ENCODE measurements around the gene TTC7B. TPM values are rescaled to one million over a fixed set of nuclear protein-coding genes. Genes with fewer than 3 reads are reported as not detected.

TTC7B gene
- total RNA-seq, 2 experiments from 2014 or later: 5.6 to 7.8 TPM

GRCh38 chr14:90484291-90484690, 331.9 kb downstream of the TTC7B start:
- TF ChIP-seq CTCF (IDR thresholded peaks at IDR 0.05): no peak
- intact Hi-C loops (cut with micrococcal nuclease): no loop called here
- POLR2A ChIA-PET: no interaction called here
- CTCF ChIA-PET: interaction anchor here (1.3 kb wide), 1 partner anchor 10 kb away, joined by 4 read pairs; no protein-coding TSS in a partner anchor
- no peak for ATAC-seq
- Mint-ChIP-seq H3K4me1 (ENCODE audit: low read depth) (peaks cover 11% of the 10 kb centered on the region), H3K36me3 (ENCODE audit: low read depth) (no peaks in the 10 kb centered on the region), H3K27ac (no peak overlapping the region), H3K9me3 (peaks cover 2% of the 10 kb centered on the region), H3K4me3 (no peak overlapping the region), H3K27me3 (no peaks in the 10 kb centered on the region)
- no peak for DNase-seq

GRCh38 chr14:90483571-90483974, 332.7 kb downstream of the TTC7B start:
- Mint-ChIP-seq H3K9me3 (peaks cover 2% of the 10 kb centered on the region), H3K27ac (no peak overlapping the region), H3K4me1 (ENCODE audit: low read depth) (peaks cover 11% of the 10 kb centered on the region), H3K4me3 (no peak overlapping the region), H3K27me3 (no peaks in the 10 kb centered on the region), H3K36me3 (ENCODE audit: low read depth) (no peaks in the 10 kb centered on the region)
- TF ChIP-seq CTCF (IDR thresholded peaks at IDR 0.05): no peak
- ChIA-PET CTCF (interaction anchor here (1.3 kb wide), 1 partner anchor 10 kb away, joined by 4 read pairs; no protein-coding TSS in a partner anchor), POLR2A (interaction anchor here (0.8 kb wide), 1 partner anchor 153 kb away, joined by 3 read pairs; no protein-coding TSS in a partner anchor)
- intact Hi-C loops (cut with micrococcal nuclease): no loop called here
- DNase-seq (peak; percentile 46), ATAC-seq (peak; percentile 49)

GRCh38 chr14:90483117-90483516, 333.1 kb downstream of the TTC7B start:
- H3K4me3 Mint-ChIP-seq: no peak overlapping the region
- H3K4me1 Mint-ChIP-seq (ENCODE audit: low read depth): peaks cover 11% of the 10 kb centered on the region
- CTCF ChIA-PET: interaction anchor here (1.3 kb wide), 1 partner anchor 9 kb away, joined by 4 read pairs; no protein-coding TSS in a partner anchor
- no peaks in the 10 kb centered on the region for H3K36me3 Mint-ChIP-seq (ENCODE audit: low read depth)
- DNase-seq (no peak), ATAC-seq (no peak)
- TF ChIP-seq CTCF (IDR thresholded peaks at IDR 0.05): no peak
- POLR2A ChIA-PET: interaction anchor here (0.8 kb wide), 1 partner anchor 152 kb away, joined by 3 read pairs; no protein-coding TSS in a partner anchor
- no peaks in the 10 kb centered on the region for H3K27me3 Mint-ChIP-seq
- H3K27ac Mint-ChIP-seq: no peak overlapping the region
- intact Hi-C loops (cut with micrococcal nuclease): no loop called here
- H3K9me3 Mint-ChIP-seq: peaks cover 2% of the 10 kb centered on the region

GRCh38 chr14:90475298-90475697, 340.9 kb downstream of the TTC7B start:
- Mint-ChIP-seq H3K36me3 (ENCODE audit: low read depth) (peaks cover 8% of the 10 kb centered on the region), H3K9me3 (peaks cover 19% of the 10 kb centered on the region), H3K27ac (no peak overlapping the region), H3K4me1 (ENCODE audit: low read depth) (no peaks in the 10 kb centered on the region), H3K27me3 (peaks cover 9% of the 10 kb centered on the region), H3K4me3 (no peak overlapping the region)
- no peak for TF ChIP-seq CTCF (IDR thresholded peaks at IDR 0.05)
- CTCF ChIA-PET: interaction anchor here (1.9 kb wide), 1 partner anchor 43 kb away, joined by 4 read pairs; no protein-coding TSS in a partner anchor
- no peak for DNase-seq
- ATAC-seq: no peak
- POLR2A ChIA-PET: interaction anchor here (0.9 kb wide), 1 partner anchor 29 kb away, joined by 3 read pairs; no protein-coding TSS in a partner anchor
- intact Hi-C loops (cut with micrococcal nuclease): no loop called here

Other genes with a start within 250 kb of the TTC7B start
- gene RPS6KA5, start 244.2 kb upstream of the TTC7B start, total RNA-seq: 10 to 100 TPM; 12.8 to 12.9 TPM

Measured in activated CD8-positive, alpha-beta T cell treated with anti-CD3 and anti-CD28 coated beads for 36 hours (primary cell).